Neuronal stem cell (in vitro differentiated cells): Measurements from ENCODE around the gene GPR107.

ENCODE experiments used
- DNase-seq: peaks from one replicate; pipeline ENCODE4 v3.0.0-alpha.2; 2013; ENCODE audit warnings: low spot score
- H2AFZ ChIP-seq: one replicate; pipeline ENCODE4 v1.6.1; 2013; ENCODE audit warnings: mild to moderate bottlenecking, low read length, inconsistent platforms
- H2AK5ac ChIP-seq: 2 replicates; pipeline ENCODE4 v1.6.1; 2013; ENCODE audit warnings: low read depth, mild to moderate bottlenecking, inconsistent platforms, low read length, moderate library complexity, mixed read lengths
- H2BK120ac ChIP-seq: 2 replicates; pipeline ENCODE4 v1.6.1; 2013; ENCODE audit warnings: low read depth, mild to moderate bottlenecking, inconsistent platforms, low read length, moderate library complexity, mixed read lengths
- H2BK12ac ChIP-seq: one replicate; pipeline ENCODE4 v1.6.1; 2013; ENCODE audit warnings: low read length, inconsistent platforms
- H2BK15ac ChIP-seq: 2 replicates; pipeline ENCODE4 v1.6.1; 2013; ENCODE audit warnings: mild to moderate bottlenecking, low read length, inconsistent platforms, mixed read lengths
- H2BK5ac ChIP-seq: one replicate; pipeline ENCODE4 v1.6.1; 2013; ENCODE audit warnings: inconsistent platforms, mild to moderate bottlenecking, low read length, moderate library complexity
- H3K14ac ChIP-seq: one replicate; pipeline ENCODE4 v1.6.1; 2013; ENCODE audit warnings: low read length, inconsistent platforms
- H3K18ac ChIP-seq: 2 replicates; pipeline ENCODE4 v1.6.1; 2013; ENCODE audit warnings: low read length, inconsistent platforms
- H3K23ac ChIP-seq: 2 replicates; pipeline ENCODE4 v1.6.1; 2013; ENCODE audit warnings: low read depth, mild to moderate bottlenecking, mixed read lengths, low read length, inconsistent platforms; ENCODE audit not compliant: poor library complexity
- H3K27ac ChIP-seq: replicated peaks from 3 replicates; pipeline ENCODE4 v1.5.1; 2013; ENCODE audit warnings: low read length, inconsistent platforms
- H3K27me3 ChIP-seq, 3 experiments: 2 replicates each; pipeline ENCODE4 v1.6.1; 2013; ENCODE audit warnings: low read length in 3 of 3, mild to moderate bottlenecking in 2 of 3, inconsistent platforms in 1 of 3, low read depth in 1 of 3, mixed read lengths in 1 of 3, moderate library complexity in 1 of 3; ENCODE audit not compliant: control insufficient read depth in 3 of 3, insufficient read depth in 3 of 3
- H3K36me3 ChIP-seq, 2 donors: replicated peaks in 1 of 2; 2 replicates each; pipeline ENCODE4 v1.6.1; 2013; ENCODE audit warnings: low read length in 2 of 2; ENCODE audit not compliant: control insufficient read depth in 2 of 2, insufficient read depth in 2 of 2
- H3K4ac ChIP-seq: 2 replicates; pipeline ENCODE4 v1.6.1; 2013; ENCODE audit warnings: inconsistent platforms, mild to moderate bottlenecking, low read length, moderate library complexity
- H3K4me1 ChIP-seq, 2 donors: 1 replicate in 1 of 2; 2 replicates in 1 of 2; pipeline ENCODE4 v1.6.1; 2013; ENCODE audit warnings: low read length in 2 of 2, low read depth in 1 of 2; ENCODE audit not compliant: control insufficient read depth in 2 of 2, insufficient read depth in 1 of 2
- H3K4me2 ChIP-seq: one replicate; pipeline ENCODE4 v1.6.1; 2013; ENCODE audit warnings: mild to moderate bottlenecking, low read length, inconsistent platforms; ENCODE audit not compliant: insufficient read depth, poor library complexity, severe bottlenecking
- H3K4me3 ChIP-seq, 2 donors: 2 replicates each; pipeline ENCODE4 v1.5.1; 2013; ENCODE audit warnings: low read length in 2 of 2, mild to moderate bottlenecking in 2 of 2, inconsistent platforms in 1 of 2, moderate library complexity in 1 of 2
- H3K79me1 ChIP-seq: one replicate; pipeline ENCODE4 v1.6.1; 2013; ENCODE audit warnings: low read depth, mild to moderate bottlenecking, inconsistent platforms, low read length, moderate library complexity
- H3K9ac ChIP-seq: one replicate; pipeline ENCODE4 v1.6.1; 2013; ENCODE audit warnings: mild to moderate bottlenecking, low read depth, low read length, inconsistent platforms; ENCODE audit not compliant: poor library complexity
- H3K9me3 ChIP-seq, 2 donors: replicated peaks in 1 of 2; 2 replicates each; pipeline versions ENCODE3 to v1.6.1; 2013; ENCODE audit warnings: low read length in 2 of 2, mild to moderate bottlenecking in 2 of 2, inconsistent platforms in 1 of 2, low read depth in 1 of 2, mixed read lengths in 1 of 2, moderate library complexity in 1 of 2; ENCODE audit not compliant: control insufficient read depth in 2 of 2, insufficient read depth in 1 of 2
- H4K8ac ChIP-seq: one replicate; pipeline ENCODE4 v1.6.1; 2013; ENCODE audit warnings: low read depth, mild to moderate bottlenecking, inconsistent platforms, low read length, moderate library complexity
- H4K91ac ChIP-seq: one replicate; pipeline ENCODE4 v1.6.1; 2013; ENCODE audit warnings: low read length, low read depth, mild to moderate bottlenecking, inconsistent platforms; ENCODE audit not compliant: poor library complexity
- WGBS, 2 donors: extraction: QIAGEN DNeasy Blood & Tissue Kit; methylation state at CpG; one replicate each; pipeline ENCODE4 v1.1.7; 2013; ENCODE audit warnings: missing lambda C conversion rate in 2 of 2, mixed read lengths in 1 of 2; ENCODE audit not compliant: insufficient read length in 2 of 2, insufficient replicate concordance in 1 of 2; ENCODE audit errors: extremely low coverage in 2 of 2; 5-methylcytosine and 5-hydroxymethylcytosine counted together

The GPR107 gene

GRCh38 chr9:130092910-130093309, 39.2 kb downstream of the GPR107 start:
- H3K4me3 ChIP-seq, result no peak overlapping the region
- no peak overlapping the region for H3K27ac ChIP-seq
- H2BK5ac ChIP-seq, result no peak overlapping the region
- DNase-seq, result no peak
- peaks cover 15 to 86% of the 10 kb centered on the region in 2 donors for H3K36me3 ChIP-seq
- H4K8ac ChIP-seq, result no peak overlapping the region
- H3K9ac ChIP-seq, result no peak overlapping the region
- no peak overlapping the region for H4K91ac ChIP-seq
- no peak overlapping the region for H3K23ac ChIP-seq
- no peak overlapping the region for H3K4me2 ChIP-seq
- H2BK120ac ChIP-seq, result no peak overlapping the region
- no peaks in the 10 kb centered on the region for H3K79me1 ChIP-seq
- no peak overlapping the region for H2BK12ac ChIP-seq
- no peak overlapping the region for H2AFZ ChIP-seq
- H3K4me1 ChIP-seq, result peaks cover 0 to 1% of the 10 kb centered on the region in 2 donors
- H3K27me3 ChIP-seq, result no peaks in the 10 kb centered on the region
- H3K14ac ChIP-seq, result no peak overlapping the region
- no peak overlapping the region for H2AK5ac ChIP-seq
- no peak overlapping the region for H2BK15ac ChIP-seq
- H3K18ac ChIP-seq, result no peak overlapping the region
- no peaks in the 10 kb centered on the region for H3K9me3 ChIP-seq
- H3K4ac ChIP-seq, result no peak overlapping the region
- no CpG with 5 or more reads among the region's 4 CpGs for WGBS, 2 donors

- no peaks in the 10 kb centered on the region for H3K27me3 ChIP-seq
- H3K18ac ChIP-seq, result no peak overlapping the region
- no peak overlapping the region for H3K27ac ChIP-seq
- H3K4me1 ChIP-seq, result no peaks in the 10 kb centered on the region
- H2BK5ac ChIP-seq, result no peak overlapping the region
- no peak overlapping the region for H2BK12ac ChIP-seq
- no peak overlapping the region for H3K4me2 ChIP-seq
- H2BK120ac ChIP-seq, result no peak overlapping the region
- H3K36me3 ChIP-seq, result peaks cover 19 to 89% of the 10 kb centered on the region in 2 donors
- no peak overlapping the region for H2BK15ac ChIP-seq
- H3K4ac ChIP-seq, result no peak overlapping the region
- no peak for DNase-seq
- no peak overlapping the region for H3K9ac ChIP-seq
- H2AFZ ChIP-seq, result no peak overlapping the region
- no CpG with 5 or more reads among the region's 7 CpGs for WGBS, 2 donors
- no peak overlapping the region for H4K91ac ChIP-seq
- no peaks in the 10 kb centered on the region for H3K79me1 ChIP-seq
- H2AK5ac ChIP-seq, result no peak overlapping the region
- no peaks in the 10 kb centered on the region for H3K9me3 ChIP-seq
- H3K23ac ChIP-seq, result no peak overlapping the region
- H4K8ac ChIP-seq, result no peak overlapping the region
- H3K14ac ChIP-seq, result no peak overlapping the region
- H3K4me3 ChIP-seq, result no peak overlapping the region
Measured at GRCh38 chr9:130095872-130096271, 42.2 kb downstream of the GPR107 start.

- DNase-seq, result no peak
- no peaks in the 10 kb centered on the region for H3K9me3 ChIP-seq
- no peak overlapping the region for H3K4me3 ChIP-seq
- H3K23ac ChIP-seq, result no peak overlapping the region
- no CpG with 5 or more reads among the region's 3 CpGs for whole genome bisulfite sequencing, 2 donors
- no peak overlapping the region for H3K14ac ChIP-seq
- H3K27me3 ChIP-seq, result no peaks in the 10 kb centered on the region
- H3K79me1 ChIP-seq, result no peaks in the 10 kb centered on the region
- no peak overlapping the region for H3K18ac ChIP-seq
- H3K36me3 ChIP-seq, result peaks cover 34 to 92% of the 10 kb centered on the region in 2 donors
- no peak overlapping the region for H2BK5ac ChIP-seq
- H3K4me1 ChIP-seq, result no peaks in the 10 kb centered on the region
- no peak overlapping the region for H3K4me2 ChIP-seq
- H2BK12ac ChIP-seq, result no peak overlapping the region
- no peak overlapping the region for H2BK120ac ChIP-seq
- no peak overlapping the region for H2AFZ ChIP-seq
- H2BK15ac ChIP-seq, result no peak overlapping the region
- no peak overlapping the region for H4K91ac ChIP-seq
- H3K27ac ChIP-seq, result no peak overlapping the region
- no peak overlapping the region for H2AK5ac ChIP-seq
- H3K4ac ChIP-seq, result no peak overlapping the region
- no peak overlapping the region for H3K9ac ChIP-seq
- H4K8ac ChIP-seq, result no peak overlapping the region
Measured at GRCh38 chr9:130100681-130101080, 47.0 kb downstream of the GPR107 start.

- Histone ChIP-seq H3K14ac (no peak overlapping the region), H2AK5ac (no peak overlapping the region), H3K4me2 (no peak overlapping the region), H4K91ac (no peak overlapping the region), H3K27ac (no peak overlapping the region), H3K36me3 (peaks cover 30 to 89% of the 10 kb centered on the region in 2 donors), H2BK12ac (no peak overlapping the region), H3K9ac (no peak overlapping the region), H3K4me1 (no peaks in the 10 kb centered on the region), H3K18ac (no peak overlapping the region), H2BK120ac (no peak overlapping the region), H2BK15ac (no peak overlapping the region), H2AFZ (no peak overlapping the region), H3K27me3 (no peaks in the 10 kb centered on the region), H4K8ac (no peak overlapping the region), H3K4me3 (no peak overlapping the region), H2BK5ac (no peak overlapping the region), H3K23ac (no peak overlapping the region), H3K9me3 (no peaks in the 10 kb centered on the region), H3K79me1 (no peaks in the 10 kb centered on the region), H3K4ac (no peak overlapping the region)
- DNase-seq, result no peak
- no CpG with 5 or more reads among the region's 9 CpGs for WGBS, 2 donors
Measured at GRCh38 chr9:130101915-130102314, 48.2 kb downstream of the GPR107 start.
